Stimulated activated CD8-positive, alpha-beta memory T cell treated with anti-CD3 and anti-CD28 coated beads, Interleukin-4, amount 100 ng/mL, for 4 hours (primary cell): ENCODE data around the gene NXN.
"Not testable (repeated sequence)": the region's sequence is repeated elsewhere in the genome, so short reads cannot be mapped to it uniquely, and the experiment has no call there.

Experiments used
- DNase-seq, 2 donors: peaks; one replicate each; pipeline ENCODE4 v3.0.0-alpha.2; 2020; ENCODE audit warnings: low read depth in 2 of 2, low spot score in 1 of 2

NXN gene

DNA sequence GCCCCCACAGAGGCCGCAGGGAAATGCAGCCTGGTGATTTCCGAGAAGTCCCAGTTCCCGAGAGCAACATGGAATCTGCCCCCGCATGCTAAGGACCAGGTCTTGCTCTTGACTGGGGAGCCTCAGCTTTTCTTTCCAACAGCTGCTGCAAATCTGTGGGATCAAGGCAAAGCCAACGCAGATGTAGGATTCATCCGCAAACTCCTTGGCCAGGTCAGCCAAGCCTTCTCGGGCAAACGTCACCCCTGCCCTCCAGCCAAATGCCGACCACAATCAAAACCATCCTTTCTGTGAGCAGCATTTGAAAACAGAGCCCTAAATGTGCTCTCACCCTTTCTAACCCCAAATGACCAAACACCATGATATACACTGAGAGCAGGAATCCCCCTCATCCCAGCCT lies 143.4 kb downstream of the NXN start:
- no peak for DNase-seq

DNA sequence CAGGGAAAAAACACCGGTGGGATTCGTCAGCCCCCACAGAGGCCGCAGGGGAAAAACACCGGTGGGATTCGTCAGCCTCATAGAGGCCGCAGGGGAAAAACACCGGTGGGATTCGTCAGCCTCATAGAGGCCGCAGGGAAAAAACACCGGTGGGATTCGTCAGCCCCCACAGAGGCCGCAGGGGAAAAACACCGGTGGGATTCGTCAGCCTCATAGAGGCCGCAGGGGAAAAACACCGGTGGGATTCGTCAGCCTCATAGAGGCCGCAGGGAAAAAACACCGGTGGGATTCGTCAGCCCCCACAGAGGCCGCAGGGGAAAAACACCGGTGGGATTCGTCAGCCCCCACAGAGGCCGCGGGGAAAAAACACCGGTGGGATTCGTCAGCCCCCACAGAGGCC lies 143.9 kb downstream of the NXN start:
- not testable (repeated sequence) for DNase-seq

DNA sequence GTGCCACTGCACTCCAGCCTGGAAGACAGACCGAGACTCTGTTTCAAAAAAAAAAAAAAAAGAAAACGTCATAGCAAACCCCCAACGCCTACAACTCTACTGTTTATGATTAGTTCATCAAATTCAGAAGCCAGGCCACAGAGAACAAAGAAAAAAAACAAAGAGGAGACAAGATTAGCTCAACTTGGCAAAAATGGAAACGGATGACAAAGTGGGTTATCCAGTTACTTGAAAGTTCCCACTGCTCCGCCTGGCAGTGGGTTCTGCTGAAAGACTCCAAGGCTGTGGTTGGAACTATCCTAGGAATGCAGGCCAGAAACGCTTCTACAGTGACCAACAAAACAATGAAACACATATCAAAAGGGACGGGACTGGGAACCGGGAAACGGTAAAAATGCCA lies 144.3 kb downstream of the NXN start:
- DNase-seq: no peak

DNA sequence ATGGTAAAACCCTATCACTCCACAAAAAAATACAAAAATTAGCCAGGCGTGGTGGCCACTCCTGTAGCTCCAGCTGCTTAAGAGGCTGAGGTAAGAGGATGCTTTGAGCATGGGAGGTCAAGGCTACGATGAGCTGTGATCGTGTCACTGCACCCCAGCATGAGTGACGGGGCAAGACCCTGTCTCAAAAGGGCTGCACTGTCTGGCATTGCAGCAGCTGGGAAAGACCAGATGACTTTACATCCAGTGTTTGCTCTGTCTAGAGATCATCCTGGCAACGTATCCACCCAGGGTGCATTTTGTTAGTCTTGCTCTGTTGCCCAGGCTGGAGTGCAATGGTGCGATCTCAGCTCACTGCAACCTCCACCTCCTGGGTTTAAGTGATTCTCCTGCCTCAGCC lies 145.4 kb downstream of the NXN start:
- DNase-seq: no peak

DNA sequence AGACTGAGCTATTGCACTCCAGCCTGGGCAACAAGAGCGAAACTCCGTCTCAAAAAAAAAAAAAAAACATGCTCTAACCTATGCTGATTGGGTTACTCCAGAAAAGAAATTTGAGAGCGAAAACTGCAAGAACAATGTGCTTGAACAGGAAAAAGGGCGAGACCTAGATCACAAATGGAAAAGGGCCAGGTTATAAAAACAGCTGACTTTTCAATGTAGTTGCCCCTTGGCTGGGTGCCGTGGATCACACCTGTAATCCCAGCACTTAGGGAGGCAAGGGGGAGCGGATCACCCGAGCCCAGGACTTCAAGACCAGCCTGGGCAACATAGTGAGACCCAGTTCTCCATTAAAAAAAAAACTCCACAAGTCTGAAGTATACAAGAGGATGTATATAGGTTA lies 148.6 kb downstream of the NXN start:
- no peak for DNase-seq

DNA sequence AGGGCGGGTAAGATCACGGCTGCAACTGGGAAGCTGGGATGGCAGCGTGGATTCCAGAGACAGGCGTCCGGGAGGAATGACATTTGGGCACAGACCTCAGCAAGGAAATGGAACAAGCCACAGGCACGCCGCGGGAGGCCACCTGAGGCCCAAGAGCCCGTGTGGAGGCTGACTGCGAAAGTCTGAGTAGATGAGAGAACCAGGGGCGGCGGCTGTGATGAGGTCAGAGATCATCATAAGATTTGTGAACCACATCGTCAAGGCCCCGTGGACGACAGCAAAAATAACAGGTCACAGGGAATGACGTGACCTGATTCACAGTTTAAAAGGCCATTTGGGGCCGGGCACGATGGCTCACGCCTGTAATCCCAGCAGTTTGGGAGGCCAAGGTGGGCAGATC lies 149.2 kb downstream of the NXN start:
- DNase-seq: no peak

DNA sequence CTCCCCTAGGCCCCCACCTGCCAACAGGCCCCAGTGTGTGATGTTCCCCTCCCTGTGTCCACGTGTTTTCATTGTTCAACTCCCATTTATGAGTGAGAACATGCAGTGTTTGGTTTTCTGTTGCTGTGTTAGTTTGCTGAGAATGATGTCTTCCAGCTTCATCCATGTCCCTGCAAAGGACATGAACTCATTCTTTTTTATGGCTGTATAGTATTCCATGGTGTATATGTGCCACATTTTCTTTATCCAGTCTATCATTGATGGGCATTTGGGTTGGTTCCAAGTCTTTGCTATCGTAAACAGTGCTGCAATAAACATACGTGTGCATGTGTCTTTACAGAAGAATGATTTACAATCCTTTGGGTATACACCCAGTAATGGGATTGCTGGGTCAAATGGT lies 150.0 kb downstream of the NXN start:
- DNase-seq: not testable (repeated sequence)

DNA sequence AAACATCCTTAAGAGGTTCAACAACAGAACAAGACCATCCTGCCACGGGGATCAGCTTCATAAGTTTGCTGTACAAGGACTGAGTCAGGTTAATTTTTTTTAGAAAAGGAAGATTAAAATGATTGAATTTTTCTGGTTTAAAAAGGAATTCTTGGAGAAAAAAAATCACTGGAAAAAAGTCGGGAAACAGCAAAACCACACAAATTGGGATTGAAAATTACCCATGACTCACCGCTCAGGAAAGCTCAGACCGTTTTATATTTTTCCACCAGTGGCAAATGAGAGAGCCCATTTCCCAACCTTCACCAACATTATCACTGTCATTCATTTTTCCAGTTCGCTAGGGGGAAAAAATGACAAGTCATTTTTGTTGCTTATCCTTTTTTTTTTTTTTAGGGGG lies 150.8 kb downstream of the NXN start:
- no peak for DNase-seq

DNA sequence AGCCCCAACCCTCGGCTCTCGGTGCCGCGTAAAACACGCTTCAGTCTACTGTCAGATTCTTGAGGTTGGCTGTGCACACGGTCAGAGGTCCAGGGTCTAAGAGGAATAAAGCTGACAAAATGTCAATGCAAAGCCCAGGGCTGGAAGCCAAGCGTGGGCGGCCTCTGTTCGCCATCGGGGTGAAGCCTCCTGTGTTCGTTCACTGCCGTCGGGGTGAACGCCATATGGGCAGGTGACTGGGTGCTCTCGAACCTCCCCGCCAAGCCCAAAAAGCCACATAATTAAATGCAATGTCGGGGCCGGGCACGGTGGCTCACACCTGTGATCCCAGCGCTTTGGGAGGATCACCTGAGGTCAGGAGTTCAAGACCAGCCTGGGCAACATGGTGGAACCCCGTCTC lies 152.8 kb downstream of the NXN start:
- DNase-seq: no peak

DNA sequence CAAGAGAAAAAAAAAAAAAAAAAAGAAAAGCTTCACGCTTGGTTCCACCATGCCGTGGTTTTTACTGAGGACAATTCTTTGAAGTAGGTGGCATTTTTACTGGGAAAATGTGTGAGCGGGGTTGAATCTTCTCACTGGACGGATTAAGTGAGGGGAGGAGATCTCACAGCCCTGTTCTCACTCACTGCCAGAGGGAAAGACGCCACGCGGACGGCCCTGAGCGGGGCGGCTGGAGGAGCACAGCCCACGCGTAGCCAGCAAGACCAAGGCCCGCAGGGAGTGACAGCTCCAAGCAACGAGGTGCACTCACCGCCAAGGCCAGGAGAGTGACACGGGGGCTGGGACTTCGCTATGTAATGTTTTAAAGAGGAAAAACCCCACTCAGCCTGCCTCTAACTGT lies 154.4 kb downstream of the NXN start:
- DNase-seq: no peak

DNA sequence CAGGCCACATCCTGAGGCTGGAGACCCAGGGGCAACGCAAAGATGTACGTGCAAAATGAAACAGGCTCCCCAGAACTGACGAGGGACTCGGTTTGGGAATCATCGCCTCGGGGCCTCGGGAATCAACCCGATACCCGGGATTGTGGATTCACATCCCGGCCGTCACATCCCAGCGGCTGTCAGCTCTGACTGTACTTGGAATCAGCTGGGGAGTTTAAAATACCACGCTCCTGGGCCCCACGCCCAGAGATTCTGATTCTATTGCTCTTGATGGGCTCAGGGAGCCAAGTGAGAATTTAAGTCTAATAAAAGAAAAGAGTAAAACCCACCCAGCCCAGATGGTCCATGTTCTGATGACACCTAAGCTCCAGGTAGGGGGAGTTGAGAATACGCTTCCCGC lies 155.2 kb downstream of the NXN start:
- DNase-seq: no peak

DNA sequence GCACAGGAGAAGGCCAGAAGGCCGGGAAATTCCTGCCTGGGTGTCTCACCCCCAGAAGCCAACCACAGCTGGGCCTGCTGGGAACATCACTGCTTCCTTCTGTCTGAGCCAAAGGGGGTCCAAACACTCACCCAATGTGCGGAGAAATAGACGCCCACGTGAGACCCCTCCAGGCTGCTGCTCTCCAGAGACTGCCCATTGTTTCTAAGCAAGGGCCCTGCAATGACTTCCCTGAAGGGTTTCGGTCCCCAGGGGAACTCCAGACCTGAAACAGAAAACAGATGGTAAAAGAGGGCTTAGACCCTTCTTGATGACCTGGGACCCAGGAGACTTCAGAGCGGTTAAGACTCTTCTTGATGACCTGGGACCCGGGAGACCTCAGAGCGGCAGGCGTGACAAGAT lies 156.1 kb downstream of the NXN start:
- no peak for DNase-seq

DNA sequence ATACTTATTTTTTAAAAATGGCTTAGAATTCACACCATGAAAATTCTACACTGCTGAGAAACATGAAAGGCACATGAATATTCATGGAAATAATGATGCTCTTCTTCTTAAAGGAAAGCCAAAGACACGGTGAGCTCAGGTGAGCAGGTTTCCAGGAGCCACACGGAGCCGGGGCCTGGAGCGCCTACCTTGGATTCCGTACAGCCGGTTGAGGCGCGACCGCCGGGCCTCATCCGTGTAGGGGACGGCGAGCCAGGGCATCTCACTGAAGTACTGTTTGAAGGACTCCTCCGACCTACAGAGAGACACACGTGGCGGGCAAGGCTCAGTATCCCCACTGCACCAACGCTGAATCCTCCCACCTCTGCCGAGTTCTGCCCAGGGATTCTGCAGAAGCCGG lies 160.3 kb downstream of the NXN start:
- DNase-seq: no peak

DNA sequence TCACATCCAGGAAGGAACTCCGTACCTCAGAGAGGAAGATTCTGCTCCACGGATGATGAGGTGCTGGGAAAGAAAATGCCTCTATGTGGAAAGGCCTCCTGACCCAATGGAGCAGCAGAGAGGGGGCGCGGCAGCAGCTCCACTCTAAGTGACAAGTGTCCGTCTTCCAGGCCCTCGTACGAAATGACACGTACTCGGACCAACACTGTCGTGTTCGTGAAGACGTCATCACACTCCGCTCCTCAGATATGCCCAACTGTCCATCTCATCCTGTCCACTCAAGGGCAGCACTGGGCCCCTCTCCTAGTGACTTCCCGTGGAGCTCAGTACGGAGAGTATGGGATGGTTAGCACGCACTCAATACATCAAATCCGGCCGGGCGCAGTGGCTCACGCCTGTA lies 165.2 kb downstream of the NXN start:
- no peak for DNase-seq

DNA sequence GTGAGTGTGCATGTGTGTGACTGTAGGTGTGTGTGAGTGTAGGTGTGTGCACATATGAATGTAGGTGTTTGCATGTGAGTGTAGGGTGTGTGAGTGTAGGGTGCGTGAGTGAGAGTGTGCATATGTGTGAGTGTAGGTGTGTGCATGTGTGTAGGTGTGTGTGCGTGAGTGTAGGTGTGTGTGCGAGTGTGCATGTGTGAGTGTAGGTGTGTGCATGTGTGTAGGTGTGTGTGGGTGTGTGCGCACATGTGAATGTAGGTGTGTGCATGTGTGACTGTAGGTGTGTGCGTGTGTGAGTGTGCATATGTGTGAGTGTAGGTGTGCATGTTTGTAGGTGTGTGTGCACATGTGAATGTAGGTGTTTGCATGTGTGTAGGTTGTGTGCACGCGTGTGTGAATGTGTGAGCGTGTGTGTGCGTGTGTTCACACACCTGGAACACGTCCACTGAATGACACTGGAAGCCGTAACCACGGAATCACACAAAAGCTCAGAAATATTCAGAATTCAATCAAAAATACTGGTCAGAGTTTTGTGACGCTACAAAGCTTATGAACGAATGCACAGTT lies 166.9 kb downstream of the NXN start:
- no peak for DNase-seq

DNA sequence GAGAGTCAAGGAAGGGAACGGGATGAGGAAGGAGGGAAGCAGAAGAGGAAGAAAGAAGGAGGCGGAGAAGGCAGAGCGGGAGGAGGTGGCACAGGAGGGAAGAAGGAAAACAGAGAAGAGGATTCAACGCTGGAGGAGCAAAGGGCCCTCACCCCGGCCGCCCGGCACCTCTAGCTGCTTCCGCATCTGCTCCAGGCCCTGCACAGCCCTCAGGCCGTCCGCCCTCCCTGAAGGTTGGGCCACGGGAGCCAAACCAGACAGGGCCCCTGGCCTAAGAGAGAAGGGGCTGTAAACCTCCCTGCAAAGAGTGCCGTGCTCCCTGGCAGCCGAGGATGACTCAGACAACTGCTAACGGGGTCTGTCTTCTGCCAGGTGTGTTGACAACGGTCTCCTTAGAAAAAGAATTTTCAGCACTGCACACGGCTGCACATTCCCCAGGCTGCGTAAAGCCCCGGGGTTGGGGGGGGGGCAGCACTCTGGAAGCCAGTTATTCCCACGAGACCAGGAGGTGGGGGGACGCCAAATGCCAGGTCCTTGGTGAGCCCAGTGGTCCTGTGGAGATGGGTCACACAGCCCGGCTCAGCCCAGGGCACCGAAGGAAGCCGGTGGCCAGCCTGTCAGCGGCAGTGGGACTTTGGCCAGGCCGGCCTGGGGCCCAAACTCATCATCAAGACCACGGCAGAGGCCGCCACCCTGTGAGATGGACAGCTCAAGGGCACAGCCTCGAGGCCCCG lies 168.4 kb downstream of the NXN start:
- no peak for DNase-seq

DNA sequence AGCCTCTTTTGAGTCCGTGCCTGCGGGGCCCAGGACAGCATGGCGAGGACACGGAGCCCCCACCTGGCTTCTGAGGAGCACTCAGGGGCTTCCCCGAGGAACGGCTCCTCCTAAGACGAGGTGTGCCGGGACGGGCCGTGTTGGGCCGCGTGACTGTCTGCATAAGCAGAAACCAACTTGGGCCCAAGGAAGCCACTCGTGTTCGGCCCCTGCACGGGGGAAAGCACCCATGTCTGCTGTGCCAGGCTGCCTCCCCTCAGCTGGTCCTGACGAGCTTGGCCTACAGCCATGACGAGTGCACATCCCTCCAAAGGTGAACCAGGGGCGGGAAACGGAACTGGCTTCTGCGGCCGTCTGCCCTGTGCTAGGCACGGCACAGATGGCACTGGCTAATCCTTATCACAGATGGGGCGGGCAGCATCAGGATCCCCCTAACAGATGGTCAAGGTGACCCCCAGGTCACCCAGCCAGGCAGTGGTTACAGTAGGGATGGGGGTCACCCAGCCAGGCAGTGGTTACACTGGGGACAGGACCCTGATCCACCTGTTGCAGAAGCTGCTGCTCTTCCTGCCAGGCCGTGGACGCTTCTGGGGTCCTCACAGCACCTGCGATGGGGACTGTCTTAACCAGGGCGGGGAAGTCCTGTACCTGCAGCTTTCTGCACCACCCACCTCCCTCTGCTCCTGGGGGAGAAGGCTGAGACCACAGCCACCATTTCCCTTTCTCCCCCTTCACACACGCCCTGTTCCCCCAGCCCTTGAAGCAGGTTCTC lies 171.9 kb downstream of the NXN start:
- no peak for DNase-seq

DNA sequence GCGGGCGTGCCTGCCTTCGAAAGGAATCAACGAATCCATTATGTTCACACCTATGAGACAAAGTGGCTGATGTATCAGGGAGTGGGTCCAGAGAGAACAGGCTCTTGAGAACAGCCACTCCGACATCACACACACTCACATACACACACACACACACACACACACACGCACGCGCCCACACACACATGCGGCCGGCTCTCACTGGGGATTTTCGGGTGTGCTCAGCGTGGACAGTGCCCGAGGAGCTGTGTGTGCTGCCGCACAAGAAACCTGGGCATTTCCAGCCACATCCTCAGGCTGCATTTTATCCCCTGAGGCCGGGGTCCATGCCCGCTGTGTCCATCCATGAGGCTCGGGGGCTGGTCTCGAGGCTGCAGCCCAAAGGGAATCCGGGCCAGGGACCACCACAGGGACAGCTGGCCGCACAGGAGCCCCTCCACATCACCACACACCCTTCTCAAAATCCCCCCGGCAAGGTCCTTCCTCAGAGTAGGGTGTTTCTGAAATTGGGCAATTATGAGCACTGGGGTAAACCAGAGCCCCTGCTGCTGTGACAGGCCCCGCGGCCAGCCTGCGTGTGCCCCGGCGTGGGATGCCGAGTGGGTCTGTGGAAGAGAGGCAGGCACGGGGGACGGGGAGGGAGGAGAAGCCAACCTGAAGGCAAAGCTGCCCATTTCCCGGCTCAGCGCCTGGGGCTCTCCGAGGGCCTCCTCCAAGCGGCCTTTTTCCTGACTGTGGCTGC lies 172.6 kb downstream of the NXN start:
- no peak for DNase-seq

DNA sequence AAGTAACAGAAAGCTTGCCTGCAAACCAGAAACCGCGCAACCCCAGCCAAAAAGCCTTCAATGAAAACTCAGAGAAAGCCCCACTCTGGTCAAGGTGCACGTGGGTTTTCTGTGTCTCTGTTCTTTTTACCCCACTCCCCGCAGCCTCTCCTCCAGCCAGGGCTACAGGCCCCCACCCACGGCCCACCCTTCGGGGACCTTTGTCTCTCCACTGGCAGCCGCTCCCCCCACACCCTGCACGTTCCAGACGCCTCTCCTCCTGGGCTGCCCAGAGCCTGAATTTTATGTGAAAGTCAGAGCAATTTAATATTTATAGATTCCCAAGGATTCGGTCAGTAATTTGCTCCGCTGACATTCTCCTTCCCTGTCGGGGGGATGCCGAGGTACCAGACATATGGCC lies 173.2 kb downstream of the NXN start:
- DNase-seq: no peak

DNA sequence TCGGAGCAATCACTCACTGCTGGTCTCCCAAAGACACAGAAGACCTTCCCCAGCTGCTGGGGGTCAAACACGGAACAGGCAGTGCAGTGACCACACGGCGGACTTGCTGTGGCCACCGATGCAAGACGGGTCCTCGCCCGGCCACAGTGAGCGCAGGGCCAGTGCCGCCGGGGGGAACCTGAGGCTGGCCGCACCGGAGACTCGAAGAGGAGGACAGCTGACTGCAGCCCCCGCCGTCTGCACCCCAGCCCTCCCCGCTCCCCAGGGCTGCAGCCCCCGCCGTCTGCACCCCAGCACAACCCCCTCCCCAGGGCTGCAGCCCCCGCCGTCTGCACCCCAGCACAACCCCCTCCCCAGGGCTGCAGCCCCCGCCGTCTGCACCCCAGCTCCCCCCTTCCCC lies 173.7 kb downstream of the NXN start:
- DNase-seq: not testable (repeated sequence)

DNA sequence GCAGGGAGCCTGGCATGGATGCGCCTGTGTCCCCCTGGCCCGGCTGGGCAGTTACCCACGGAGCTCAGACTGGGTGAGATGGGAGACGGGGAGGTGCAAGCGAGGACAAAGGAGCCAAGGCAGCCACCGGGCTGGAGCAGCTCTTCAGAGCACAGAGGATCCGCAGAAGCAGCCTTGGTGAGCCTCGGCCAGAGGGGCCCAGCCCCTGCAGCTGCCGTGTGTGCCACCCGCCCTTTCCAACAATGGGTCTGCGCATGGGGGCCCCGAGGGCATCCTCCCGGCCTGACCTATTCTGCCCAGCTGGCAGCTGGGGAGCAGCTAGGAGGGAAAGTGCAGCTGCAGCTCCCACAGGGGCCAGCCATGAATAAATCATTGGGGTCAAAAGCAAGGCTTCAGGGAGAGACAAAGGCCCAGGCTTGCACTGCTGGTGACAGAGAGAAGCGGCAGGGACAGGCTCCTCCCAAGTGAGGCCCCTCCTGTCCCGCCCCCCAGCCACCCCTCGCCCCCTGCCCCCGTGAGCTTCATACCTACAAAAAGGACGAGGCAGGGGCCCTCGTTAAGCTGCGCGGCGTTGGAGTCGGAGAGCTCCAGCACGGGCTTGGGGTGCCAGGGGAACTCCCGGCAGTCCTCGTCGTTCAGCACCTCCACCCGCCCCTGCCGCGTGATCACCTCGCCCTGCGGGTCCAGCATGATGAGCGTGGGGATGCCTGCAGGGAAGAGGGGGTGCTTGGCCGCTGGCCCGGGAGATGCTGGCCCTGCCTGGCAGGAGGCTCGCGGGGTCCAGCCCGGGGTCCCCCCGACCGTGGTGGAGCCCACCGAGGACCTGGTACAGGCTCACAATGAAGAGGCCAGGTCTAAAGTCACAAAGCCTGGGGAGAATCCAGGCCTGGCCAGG lies 174.8 kb downstream of the NXN start:
- DNase-seq: no peak
